Endothelial cell of umbilical vein (primary cell): ENCODE data around the gene GLYAT. TPM values are rescaled to one million over a fixed set of nuclear protein-coding genes. Genes with fewer than 3 reads are reported as not detected.

Experiments used
- BruUV-seq: library from RNA; stranded (reverse); fragments of 400-500 nt; replicated peaks from 2 replicates; lab custom pipeline; 2021; lab: Mats Ljungman, UMichigan
- CTCF ChIA-PET: fragments of 300-600, 350-600 bp; sonication (Branson Sonifier 250); formaldehyde crosslinking; loops from one replicate; lab custom pipeline; 2021; ENCODE audit warnings: antibody characterized with exemption, inconsistent platforms; lab: Charles Lee
- POLR2A ChIA-PET: fragments of 300-600, 350-600 bp; sonication (Branson Sonifier 250); formaldehyde crosslinking; loops from one replicate; lab custom pipeline; 2021; ENCODE audit warnings: antibody characterized with exemption, inconsistent platforms; lab: Charles Lee
- DNase-seq: peaks from one replicate; pipeline ENCODE4 v3.0.0-alpha.2; 2011; ENCODE audit warnings: low read depth, low spot score
- FAIRE-seq: peaks from 2 replicates; lab custom pipeline; 2011; peaks lifted over from hg19 to GRCh38; lab: Jason Lieb, UNC
- H2AFZ ChIP-seq: 2 replicates; pipeline ENCODE4 v1.6.0; 2012; ENCODE audit warnings: low read depth, low read length, control low read depth, inconsistent platforms
- H3K27ac ChIP-seq: 2 replicates; pipeline ENCODE4 v1.5.1; 2011; ENCODE audit warnings: low read depth, mild to moderate bottlenecking, control low read depth, low read length, moderate library complexity; ENCODE audit not compliant: insufficient read depth
- H3K27me3 ChIP-seq, 2 experiments: 2 replicates each; pipeline versions ENCODE4 v1.6.0 to v1.6.1; 2011; ENCODE audit warnings: low read length in 2 of 2, mixed read lengths in 1 of 2; ENCODE audit not compliant: control insufficient read depth in 2 of 2, insufficient read depth in 2 of 2
- H3K36me3 ChIP-seq, 2 experiments: 2 replicates in 1 of 2; 3 replicates in 1 of 2; pipeline ENCODE4 v1.5.1; 2011; ENCODE audit warnings: low read length in 2 of 2, mild to moderate bottlenecking in 1 of 2, moderate library complexity in 1 of 2; ENCODE audit not compliant: control insufficient read depth in 2 of 2, insufficient read depth in 2 of 2; ENCODE audit errors: extremely low read depth in 1 of 2
- H3K4me1 ChIP-seq: 3 replicates; pipeline ENCODE4 v1.5.1; 2011; ENCODE audit warnings: mild to moderate bottlenecking, low read length; ENCODE audit not compliant: control insufficient read depth, insufficient read depth; ENCODE audit errors: extremely low read depth
- H3K4me2 ChIP-seq: 2 replicates; pipeline ENCODE4 v1.6.1; 2011; ENCODE audit warnings: low read length, control low read depth, mixed read lengths; ENCODE audit not compliant: insufficient read depth
- H3K4me3 ChIP-seq, 3 experiments: fragments of 200-600 bp in 1 of 3; sonication (generic), shearing (Covaris generic) in 1 of 3; replicated peaks in 1 of 3; 2 replicates each; pipeline ENCODE4 v1.5.1; 2011 to 2016; ENCODE audit warnings: control low read depth in 3 of 3, low read length in 3 of 3, mild to moderate bottlenecking in 2 of 3, inconsistent platforms in 1 of 3, low read depth in 1 of 3, moderate library complexity in 1 of 3; ENCODE audit not compliant: insufficient read depth in 1 of 3
- H3K79me2 ChIP-seq: 2 replicates; pipeline ENCODE4 v1.6.0; 2012; ENCODE audit warnings: low read length, inconsistent platforms; ENCODE audit not compliant: control insufficient read depth, insufficient read depth
- H3K9ac ChIP-seq: replicated peaks from 2 replicates; pipeline ENCODE3; 2011; ENCODE audit warnings: low read length, control low read depth; ENCODE audit not compliant: insufficient read depth; ENCODE audit errors: extremely low read depth
- H3K9me1 ChIP-seq: replicated peaks from 3 replicates; pipeline ENCODE4 v1.6.0; 2011; ENCODE audit warnings: mild to moderate bottlenecking, low read length; ENCODE audit not compliant: control insufficient read depth, insufficient read depth; ENCODE audit errors: extremely low read depth
- H3K9me3 ChIP-seq: replicated peaks from 2 replicates; pipeline ENCODE4 v1.5.1; 2012; ENCODE audit warnings: low read length, inconsistent platforms; ENCODE audit not compliant: control insufficient read depth, insufficient read depth
- H4K20me1 ChIP-seq: replicated peaks from 2 replicates; pipeline ENCODE3; 2011; ENCODE audit warnings: mild to moderate bottlenecking, low read length; ENCODE audit not compliant: control insufficient read depth, insufficient read depth; ENCODE audit errors: extremely low read depth
- EZH2 ChIP-seq: IDR thresholded peaks from 2 replicates; pipeline ENCODE4 v1.6.1; 2012; ENCODE audit warnings: borderline replicate concordance, low read depth, mild to moderate bottlenecking, moderate library complexity, low read length, inconsistent platforms; ENCODE audit not compliant: severe bottlenecking
- FOS ChIP-seq: IDR thresholded peaks from 2 replicates; pipeline ENCODE4 v1.6.1; 2011; ENCODE audit warnings: mild to moderate bottlenecking, low read length, moderate library complexity, borderline replicate concordance; ENCODE audit not compliant: insufficient read depth
- GATA2 ChIP-seq: IDR thresholded peaks from 2 replicates; pipeline ENCODE4 v1.7.0; 2011; ENCODE audit warnings: low read depth, mild to moderate bottlenecking, moderate library complexity, mixed read lengths, low read length; ENCODE audit not compliant: insufficient read length, insufficient read depth
- JUN ChIP-seq: IDR thresholded peaks from 2 replicates; pipeline ENCODE4 v1.6.1; 2011; ENCODE audit warnings: borderline replicate concordance, low read depth; ENCODE audit not compliant: insufficient read length, insufficient read depth
- MYC ChIP-seq: IDR thresholded peaks from one replicate; pipeline ENCODE4 v1.6.1; 2011; ENCODE audit warnings: mild to moderate bottlenecking, low read depth, low read length
- POLR2A ChIP-seq: IDR thresholded peaks from 2 replicates; pipeline ENCODE4 v1.6.1; 2012; ENCODE audit warnings: low read depth, mild to moderate bottlenecking, control low read depth, low read length
- POLR2AphosphoS5 ChIP-seq: IDR thresholded peaks from 2 replicates; pipeline ENCODE4 v1.6.1; 2012; ENCODE audit warnings: low read depth, mild to moderate bottlenecking, control low read depth, low read length, moderate library complexity; ENCODE audit not compliant: insufficient read depth
- dilution Hi-C: fragments of 300-500 bp; cut with MboI; formaldehyde crosslinking; loops from one replicate; pipeline ENCODE4 v1.15.0; 2019; ENCODE audit warnings: low sequenced_read_pairs; ENCODE audit not compliant: extremely low pct_ligation_motif_present
- intact Hi-C: fragments of 100-400 bp; cut with micrococcal nuclease; formaldehyde crosslinking; loops from one replicate; pipeline ENCODE4 v1.10.0; 2022
- polyA plus RNA-seq, 4 experiments: library from polyadenylated mRNA; depleted of rRNA in 3 of 4; stranded (reverse) in 3 of 4; unstranded in 1 of 4; fragments of >200 nt; gene quantifications; 2 replicates each; pipeline versions ENCODE4 v1.2.1 to v1.2.3, GENCODE V29; 2011 to 2012; ENCODE audit warnings: missing spikeins in 1 of 4
- total RNA-seq: library from RNA; stranded (reverse); gene quantifications from 2 replicates; pipeline ENCODE4 v1.2.3, GENCODE V29; 2021
- TF ChIP-seq, protein P1 (sequence below), 2 donors: IDR thresholded peaks; 1 replicate in 1 of 2; 2 replicates in 1 of 2; pipeline ENCODE4 v1.5.1; 2011; ENCODE audit warnings: low read length in 2 of 2, mild to moderate bottlenecking in 2 of 2, moderate library complexity in 2 of 2, control low read depth in 1 of 2, inconsistent platforms in 1 of 2, low read depth in 1 of 2; ENCODE audit not compliant: insufficient read depth in 1 of 2; ENCODE audit errors: extremely low read depth in 1 of 2
- TF ChIP-seq, protein P2 (sequence below): IDR thresholded peaks from 2 replicates; pipeline ENCODE4 v1.6.1; 2011; ENCODE audit not compliant: insufficient read depth, insufficient read length

The GLYAT gene
- total and polyA plus RNA-seq, 2 donors (not counting 3 experiments of a cell fraction or from before 2014, with no cell fraction given) = not detected

DNA sequence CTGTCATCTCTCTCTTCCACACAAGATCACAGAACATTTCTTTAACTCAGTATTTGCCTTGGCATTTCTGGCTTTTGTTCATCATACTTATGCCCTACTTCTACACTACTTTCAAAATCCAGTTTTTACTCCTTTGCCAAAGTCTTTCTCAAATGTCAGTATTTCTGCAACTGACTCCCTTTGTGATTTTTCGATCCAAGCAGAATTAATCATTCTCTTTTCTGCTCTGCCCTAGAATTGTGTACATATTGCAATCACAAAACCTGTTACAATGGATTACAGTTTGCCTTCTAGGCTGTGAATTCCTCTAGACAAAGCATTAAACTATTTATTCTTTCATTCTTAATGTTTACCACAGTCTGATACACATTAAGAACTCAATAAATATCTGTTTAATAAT lies 33.3 kb upstream of the GLYAT start:
- BruUV-seq = no TSS peak
- intact Hi-C loops = no loop called here

More for the DNA sequence above, 33.3 kb upstream of the GLYAT start:
- Histone ChIP-seq H2AFZ (no peak overlapping the region), H3K79me2 (no peaks in the 10 kb centered on the region), H3K4me3 (no peak overlapping the region), H3K4me2 (no peak overlapping the region), H3K9me1 (no peaks in the 10 kb centered on the region), H4K20me1 (no peaks in the 10 kb centered on the region), H3K36me3 (no peaks in the 10 kb centered on the region), H3K9me3 (no peaks in the 10 kb centered on the region), H3K4me1 (no peaks in the 10 kb centered on the region), H3K27ac (no peak overlapping the region), H3K9ac (no peak overlapping the region), H3K27me3 (no peaks in the 10 kb centered on the region)
- DNase-seq (no peak), FAIRE-seq (no peak)
- CTCF ChIA-PET = no interaction called here
- POLR2A ChIA-PET = no interaction called here
- TF ChIP-seq GATA2 = no peak
- TF ChIP-seq FOS = no peak
- no peak for TF ChIP-seq POLR2AphosphoS5
- no peak for TF ChIP-seq MYC
- TF ChIP-seq, protein P1, sequence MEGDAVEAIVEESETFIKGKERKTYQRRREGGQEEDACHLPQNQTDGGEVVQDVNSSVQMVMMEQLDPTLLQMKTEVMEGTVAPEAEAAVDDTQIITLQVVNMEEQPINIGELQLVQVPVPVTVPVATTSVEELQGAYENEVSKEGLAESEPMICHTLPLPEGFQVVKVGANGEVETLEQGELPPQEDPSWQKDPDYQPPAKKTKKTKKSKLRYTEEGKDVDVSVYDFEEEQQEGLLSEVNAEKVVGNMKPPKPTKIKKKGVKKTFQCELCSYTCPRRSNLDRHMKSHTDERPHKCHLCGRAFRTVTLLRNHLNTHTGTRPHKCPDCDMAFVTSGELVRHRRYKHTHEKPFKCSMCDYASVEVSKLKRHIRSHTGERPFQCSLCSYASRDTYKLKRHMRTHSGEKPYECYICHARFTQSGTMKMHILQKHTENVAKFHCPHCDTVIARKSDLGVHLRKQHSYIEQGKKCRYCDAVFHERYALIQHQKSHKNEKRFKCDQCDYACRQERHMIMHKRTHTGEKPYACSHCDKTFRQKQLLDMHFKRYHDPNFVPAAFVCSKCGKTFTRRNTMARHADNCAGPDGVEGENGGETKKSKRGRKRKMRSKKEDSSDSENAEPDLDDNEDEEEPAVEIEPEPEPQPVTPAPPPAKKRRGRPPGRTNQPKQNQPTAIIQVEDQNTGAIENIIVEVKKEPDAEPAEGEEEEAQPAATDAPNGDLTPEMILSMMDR (IDR thresholded peaks at IDR 0.05; ENCODE audit: extremely low read depth in 1 of 2, insufficient read depth in 1 of 2, low read depth in 1 of 2, low read length in 2 of 2) = no peak
- no peak for TF ChIP-seq EZH2
- no peak for TF ChIP-seq POLR2A
- TF ChIP-seq, protein P2, sequence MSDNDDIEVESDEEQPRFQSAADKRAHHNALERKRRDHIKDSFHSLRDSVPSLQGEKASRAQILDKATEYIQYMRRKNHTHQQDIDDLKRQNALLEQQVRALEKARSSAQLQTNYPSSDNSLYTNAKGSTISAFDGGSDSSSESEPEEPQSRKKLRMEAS = no peak
- TF ChIP-seq JUN = no peak
- dilution Hi-C loops = no loop called here
